GM12878 (cell line): ENCODE data around the gene STAG1. TPM values are rescaled to one million over a fixed set of nuclear protein-coding genes. Genes with fewer than 3 reads are reported as not detected.
"Not testable (repeated sequence)": the region's sequence is repeated elsewhere in the genome, so short reads cannot be mapped to it uniquely, and the experiment has no call there.

ENCODE experiments used
- ATAC-seq: fragments of 200-7000 bp; cut with Tn5 transposase; 3 replicates; pipeline ENCODE4 v1.9.1; 2020; ENCODE audit warnings: mild to moderate bottlenecking, moderate library complexity
- BruUV-seq: library from RNA; stranded (reverse); fragments of 400-500 nt; replicated peaks from 2 replicates; lab custom pipeline; 2021; lab: Mats Ljungman, UMichigan
- CTCF ChIA-PET: fragments of 300-600 bp; sonication (Branson Sonifier 250); formaldehyde crosslinking; extraction: SDS; loops from one replicate; lab custom pipeline; 2021; ENCODE audit warnings: inconsistent platforms; lab: Yijun Ruan, JAX
- POLR2A ChIA-PET: fragments of 350-600 bp; formaldehyde crosslinking; extraction: SDS; loops from one replicate; lab custom pipeline; 2021; ENCODE audit warnings: inconsistent platforms; lab: Charles Lee
- RAD21 ChIA-PET: fragments of 300-600 bp; sonication (Branson Sonifier 250); formaldehyde crosslinking; loops from one replicate; lab custom pipeline; 2023; ENCODE audit warnings: antibody characterized with exemption; ENCODE audit not compliant: unreplicated experiment; lab: Charles Lee
- SMC1A ChIA-PET: fragments of 300-600 bp; sonication (Branson Sonifier 250); formaldehyde crosslinking; loops from one replicate; lab custom pipeline; 2023; ENCODE audit not compliant: unreplicated experiment, uncharacterized antibody; lab: Charles Lee
- DNase-seq: peaks from one replicate; pipeline ENCODE4 v3.0.0-alpha.2; 2011; ENCODE audit warnings: low read depth, low spot score
- FAIRE-seq: peaks from 3 replicates; lab custom pipeline; 2011; peaks lifted over from hg19 to GRCh38; lab: Jason Lieb, UNC
- H2AFZ ChIP-seq: 2 replicates; pipeline ENCODE4 v1.6.0; 2011; ENCODE audit warnings: low read depth, low read length, control low read depth; ENCODE audit not compliant: control insufficient read depth
- H3K27ac ChIP-seq: 2 replicates; pipeline ENCODE4 v1.5.1; 2011; ENCODE audit warnings: control low read depth; ENCODE audit not compliant: control insufficient read depth, insufficient read depth
- H3K27me3 ChIP-seq, 2 experiments: replicated peaks in 1 of 2; 2 replicates each; pipeline versions ENCODE4 v1.6.0 to v1.6.1; 2011; ENCODE audit warnings: low read length in 1 of 2; ENCODE audit not compliant: control insufficient read depth in 2 of 2, insufficient read depth in 2 of 2
- H3K36me3 ChIP-seq, 2 experiments: 2 replicates each; pipeline ENCODE4 v1.5.1; 2011; ENCODE audit warnings: low read length in 1 of 2; ENCODE audit not compliant: control insufficient read depth in 2 of 2, insufficient read depth in 2 of 2
- H3K4me1 ChIP-seq: 2 replicates; pipeline ENCODE4 v1.6.1; 2011; ENCODE audit warnings: mild to moderate bottlenecking, low read length, moderate library complexity, mixed read lengths; ENCODE audit not compliant: control insufficient read depth, insufficient read depth
- H3K4me2 ChIP-seq: 2 replicates; pipeline ENCODE4 v1.6.0; 2011; ENCODE audit warnings: control low read depth; ENCODE audit not compliant: control insufficient read depth, insufficient read depth
- H3K4me3 ChIP-seq: fragments of 200-600 bp; sonication (generic); 2 replicates; pipeline ENCODE4 v1.5.1; 2016
- H3K79me2 ChIP-seq: 2 replicates; pipeline ENCODE4 v1.6.0; 2011; ENCODE audit warnings: low read length; ENCODE audit not compliant: control insufficient read depth, insufficient read depth
- H3K9ac ChIP-seq: 2 replicates; pipeline ENCODE4 v1.8.0; 2011; ENCODE audit warnings: low read length, control low read depth, mixed read lengths; ENCODE audit not compliant: control insufficient read depth, insufficient read depth
- H3K9me3 ChIP-seq: replicated peaks from 3 replicates; pipeline ENCODE4 v1.5.1; 2011; ENCODE audit warnings: mild to moderate bottlenecking, low read length; ENCODE audit not compliant: control insufficient read depth, insufficient read depth
- H4K20me1 ChIP-seq: 2 replicates; pipeline ENCODE4 v1.6.0; 2011; ENCODE audit not compliant: control insufficient read depth, insufficient read depth
- BMI1 ChIP-seq: fragments of 450-650 bp; IDR thresholded peaks from 2 replicates; pipeline ENCODE4 v1.6.1; 2016; ENCODE audit warnings: mild to moderate bottlenecking, moderate library complexity, borderline replicate concordance
- CBFB ChIP-seq: IDR thresholded peaks from 2 replicates; pipeline ENCODE4 v1.6.1; 2016; ENCODE audit warnings: antibody characterized with exemption, low read depth
- CHD1 ChIP-seq: IDR thresholded peaks from 2 replicates; pipeline ENCODE4 v1.6.1; 2012; ENCODE audit warnings: low read depth, low read length, improper control_type of control experiment
- EED ChIP-seq: sonication (generic); IDR thresholded peaks from 2 replicates; pipeline ENCODE4 v1.6.1; 2016; ENCODE audit warnings: antibody characterized with exemption, low read depth
- EGR1 ChIP-seq, 2 experiments: IDR thresholded peaks; 1 replicate in 1 of 2; 2 replicates in 1 of 2; pipeline ENCODE4 v1.6.1; 2011 to 2012; ENCODE audit warnings: low read depth in 2 of 2, low read length in 2 of 2, borderline replicate concordance in 1 of 2, mild to moderate bottlenecking in 1 of 2, moderate library complexity in 1 of 2
- GABPA ChIP-seq: IDR thresholded peaks from 2 replicates; pipeline ENCODE4 v1.6.1; 2014; ENCODE audit warnings: antibody characterized with exemption, low read depth, mild to moderate bottlenecking, inconsistent platforms
- KAT2A ChIP-seq: conservative IDR thresholded peaks from 2 replicates; pipeline ENCODE4 v1.6.1; 2011; ENCODE audit warnings: low read depth, low read length; ENCODE audit not compliant: control insufficient read depth
- NR2F1 ChIP-seq: fragments of 450-650 bp; conservative IDR thresholded peaks from 2 replicates; pipeline ENCODE4 v1.6.1; 2017; ENCODE audit warnings: mild to moderate bottlenecking
- PAX8 ChIP-seq: fragments of 450-650 bp; IDR thresholded peaks from 2 replicates; pipeline ENCODE4 v1.6.1; 2017; ENCODE audit warnings: mild to moderate bottlenecking, moderate library complexity
- RFX5 ChIP-seq: IDR thresholded peaks from 2 replicates; pipeline ENCODE4 v1.6.1; 2011; ENCODE audit warnings: low read depth, low read length, improper control_type of control experiment
- SKIL ChIP-seq: fragments of 450-650 bp; IDR thresholded peaks from 2 replicates; pipeline ENCODE4 v1.6.1; 2017; ENCODE audit warnings: mild to moderate bottlenecking, low read depth, inconsistent platforms; ENCODE audit not compliant: poor library complexity, severe bottlenecking
- SMARCA5 ChIP-seq: fragments of 450-650 bp; IDR thresholded peaks from 2 replicates; pipeline ENCODE4 v1.6.1; 2017; ENCODE audit warnings: mild to moderate bottlenecking
- SREBF1 ChIP-seq: IDR thresholded peaks from 2 replicates; pipeline ENCODE4 v1.6.1; 2012; ENCODE audit warnings: mild to moderate bottlenecking, low read length
- SREBF2 ChIP-seq: IDR thresholded peaks from 2 replicates; pipeline ENCODE4 v1.6.1; 2012; ENCODE audit warnings: mild to moderate bottlenecking, low read length
- SUZ12 ChIP-seq: fragments of 200-600 bp; sonication (generic); IDR thresholded peaks from one replicate; pipeline ENCODE4 v1.6.1; 2018; ENCODE audit warnings: antibody characterized with exemption, mild to moderate bottlenecking; ENCODE audit not compliant: unreplicated experiment
- ZBED1 ChIP-seq: IDR thresholded peaks from 2 replicates; pipeline ENCODE4 v1.6.1; 2016; ENCODE audit warnings: borderline replicate concordance
- ZNF207 ChIP-seq: fragments of 450-650 bp; IDR thresholded peaks from 2 replicates; pipeline ENCODE4 v1.6.1; 2014; ENCODE audit warnings: antibody characterized with exemption, mild to moderate bottlenecking, borderline replicate concordance
- ZSCAN29 ChIP-seq: fragments of 450-650 bp; IDR thresholded peaks from 2 replicates; pipeline ENCODE4 v1.6.1; 2017; ENCODE audit warnings: mild to moderate bottlenecking, moderate library complexity
- WGBS: methylation state at CpG from one replicate; pipeline ENCODE4 v1.1.6; 2016; ENCODE audit warnings: low lambda C conversion rate; ENCODE audit not compliant: insufficient replicate concordance, insufficient coverage; ENCODE audit errors: missing lambda C conversion rate; 5-methylcytosine and 5-hydroxymethylcytosine counted together
- in situ Hi-C: fragments of 300-500 bp; cut with MboI; formaldehyde crosslinking; loops from 9 replicates; pipeline ENCODE4 v1.14.3; 2018; ENCODE audit warnings: mixed read lengths
- intact Hi-C: fragments of 100-400 bp; cut with micrococcal nuclease; formaldehyde crosslinking; loops from one replicate; pipeline ENCODE4 v1.14.2; 2022; ENCODE audit not compliant: unreplicated experiment
- polyA plus RNA-seq, 11 experiments: library from polyadenylated mRNA; depleted of rRNA in 4 of 11; unstranded in 6 of 11; stranded (reverse) in 5 of 11; fragments of >200 nt; fragmentation: Nextera tagmentation in 4 of 11; fragmentation: Illumina TruSeq in 1 of 11; extraction: Ambion mirVana in 4 of 11; extraction: Trizol in 1 of 11; gene quantifications; 1 replicate in 1 of 11; 2 replicates in 10 of 11; pipeline versions ENCODE4 v1.2.1 to v1.2.3, GENCODE V29; 2011 to 2016; ENCODE audit warnings: inconsistent platforms in 2 of 11, missing spikeins in 2 of 11, low read depth in 1 of 11
- total RNA-seq, 4 experiments: library from RNA; depleted of rRNA in 3 of 4; stranded (reverse); fragments of >200 nt in 3 of 4; fragmentation: Illumina TruSeq in 1 of 4; extraction: Trizol in 1 of 4; gene quantifications; 2 replicates each; pipeline versions ENCODE4 v1.2.1 to v1.2.3, GENCODE V29; 2013 to 2021
- TF ChIP-seq, protein P1 (sequence below): IDR thresholded peaks from 2 replicates; pipeline ENCODE4 v1.6.1; 2011; ENCODE audit warnings: borderline replicate concordance, low read depth, mild to moderate bottlenecking, moderate library complexity, low read length; ENCODE audit not compliant: insufficient read depth, poor library complexity, severe bottlenecking
- TF ChIP-seq, protein P2 (sequence below): fragments of 450-650 bp; IDR thresholded peaks from 2 replicates; pipeline ENCODE4 v1.6.1; 2017; ENCODE audit warnings: low read depth, mild to moderate bottlenecking, moderate library complexity

STAG1 gene
- total and polyA plus RNA-seq, 10 of the 15 experiments (the other 5 are each of a cell fraction or from before 2014, with no cell fraction given), result 4.4 to 30.1 (median 20.2) TPM

- TF ChIP-seq SREBF2 (no peak), GABPA (no peak), EGR1 (IDR thresholded peaks at IDR 0.05; ENCODE audit: borderline replicate concordance in 1 of 2, low read depth in 2 of 2, low read length in 2 of 2) (no peak; a peak in 1 of 3 replicates), EED (no peak), BMI1 (no peak), PAX8 (no peak), ZNF207 (no peak), RFX5 (no peak), CHD1 (no peak), CBFB (no peak), NR2F1 (no peak), ZSCAN29 (no peak), SUZ12 (no peak), SKIL (no peak), SMARCA5 (peak; percentile 98), ZBED1 (no peak), KAT2A (no peak), SREBF1 (no peak)
- TF ChIP-seq, protein P1, sequence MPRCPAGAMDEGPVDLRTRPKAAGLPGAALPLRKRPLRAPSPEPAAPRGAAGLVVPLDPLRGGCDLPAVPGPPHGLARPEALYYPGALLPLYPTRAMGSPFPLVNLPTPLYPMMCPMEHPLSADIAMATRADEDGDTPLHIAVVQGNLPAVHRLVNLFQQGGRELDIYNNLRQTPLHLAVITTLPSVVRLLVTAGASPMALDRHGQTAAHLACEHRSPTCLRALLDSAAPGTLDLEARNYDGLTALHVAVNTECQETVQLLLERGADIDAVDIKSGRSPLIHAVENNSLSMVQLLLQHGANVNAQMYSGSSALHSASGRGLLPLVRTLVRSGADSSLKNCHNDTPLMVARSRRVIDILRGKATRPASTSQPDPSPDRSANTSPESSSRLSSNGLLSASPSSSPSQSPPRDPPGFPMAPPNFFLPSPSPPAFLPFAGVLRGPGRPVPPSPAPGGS, result no peak
- TF ChIP-seq, protein P2, sequence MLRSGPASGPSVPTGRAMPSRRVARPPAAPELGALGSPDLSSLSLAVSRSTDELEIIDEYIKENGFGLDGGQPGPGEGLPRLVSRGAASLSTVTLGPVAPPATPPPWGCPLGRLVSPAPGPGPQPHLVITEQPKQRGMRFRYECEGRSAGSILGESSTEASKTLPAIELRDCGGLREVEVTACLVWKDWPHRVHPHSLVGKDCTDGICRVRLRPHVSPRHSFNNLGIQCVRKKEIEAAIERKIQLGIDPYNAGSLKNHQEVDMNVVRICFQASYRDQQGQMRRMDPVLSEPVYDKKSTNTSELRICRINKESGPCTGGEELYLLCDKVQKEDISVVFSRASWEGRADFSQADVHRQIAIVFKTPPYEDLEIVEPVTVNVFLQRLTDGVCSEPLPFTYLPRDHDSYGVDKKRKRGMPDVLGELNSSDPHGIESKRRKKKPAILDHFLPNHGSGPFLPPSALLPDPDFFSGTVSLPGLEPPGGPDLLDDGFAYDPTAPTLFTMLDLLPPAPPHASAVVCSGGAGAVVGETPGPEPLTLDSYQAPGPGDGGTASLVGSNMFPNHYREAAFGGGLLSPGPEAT, result 0 out of 2 replicates have a peak, but pooled peaks have one; percentile 4
Measured at GRCh38 chr3:136752172-136752421, at the start of gene STAG1 (continued).

DNA sequence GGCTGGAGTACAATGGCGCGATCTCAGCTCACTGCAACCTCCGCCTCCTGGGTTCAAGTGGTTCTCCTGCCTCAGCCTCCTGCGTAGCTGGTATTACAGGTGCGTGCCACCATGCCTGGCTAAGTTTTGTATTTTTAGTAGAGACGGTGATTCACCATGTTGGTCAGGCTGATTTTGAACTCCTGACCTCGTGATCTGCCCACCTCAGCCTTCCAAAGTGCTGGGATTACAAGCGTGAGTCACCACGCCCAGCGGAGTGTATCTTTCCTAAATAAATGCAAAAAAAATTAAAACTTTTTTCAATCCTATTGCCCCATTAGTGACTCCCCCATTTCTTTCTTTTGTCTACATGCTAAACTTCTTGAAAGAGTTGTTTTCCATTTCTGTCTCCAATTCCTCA, 49.0 kb upstream of the STAG1 start:
- intact Hi-C loops, H3K36me3 ChIP-seq, ATAC-seq, H2AFZ ChIP-seq, H3K4me1 ChIP-seq, BruUV-seq, H4K20me1 ChIP-seq, H3K27ac ChIP-seq, H3K4me3 ChIP-seq, H3K9me3 ChIP-seq, FAIRE-seq, H3K4me2 ChIP-seq, H3K9ac ChIP-seq, H3K79me2 ChIP-seq, in situ Hi-C loops, H3K27me3 ChIP-seq, DNase-seq, SMC1A ChIA-PET: not testable (repeated sequence)
- ChIA-PET CTCF (interaction anchor here (0.6 kb wide), 1 partner anchor 19 kb away, joined by 3 read pairs; no protein-coding TSS in a partner anchor), POLR2A (interaction anchor here (0.6 kb wide), 1 partner anchor 44 kb away, joined by 5 read pairs; no protein-coding TSS in a partner anchor), RAD21 (interaction anchor here (0.6 kb wide), 1 partner anchor 728 kb away, joined by 3 read pairs; no protein-coding TSS in a partner anchor)
- WGBS, result 91% methylated on average over 7 of the region's 10 CpGs
